GM12891 (cell line): ENCODE results near the gene ZNF516.

Experiments
- PAX5 ChIP-seq: IDR thresholded peaks from 2 replicates; pipeline ENCODE4 v1.6.1; 2011; ENCODE audit warnings: low read length, moderate library complexity, mild to moderate bottlenecking; ENCODE audit not compliant: insufficient read depth, severe bottlenecking
- POLR2A ChIP-seq: IDR thresholded peaks from 2 replicates; pipeline ENCODE4 v1.6.1; 2011; ENCODE audit warnings: low read depth, low read length, control low read depth
- POLR2AphosphoS5 ChIP-seq: IDR thresholded peaks from 2 replicates; pipeline ENCODE4 v1.6.1; 2011; ENCODE audit warnings: low read depth, low read length, control low read depth
- POU2F2 ChIP-seq: IDR thresholded peaks from 2 replicates; pipeline ENCODE4 v1.6.1; 2011; ENCODE audit warnings: low read depth, mild to moderate bottlenecking, control low read depth, low read length, moderate library complexity
- SPI1 ChIP-seq: IDR thresholded peaks from 2 replicates; pipeline ENCODE4 v1.6.1; 2011; ENCODE audit warnings: low read depth, low read length, control low read depth
- TAF1 ChIP-seq: IDR thresholded peaks from 2 replicates; pipeline ENCODE4 v1.6.1; 2011; ENCODE audit warnings: low read depth, low read length, control low read depth

DNA sequence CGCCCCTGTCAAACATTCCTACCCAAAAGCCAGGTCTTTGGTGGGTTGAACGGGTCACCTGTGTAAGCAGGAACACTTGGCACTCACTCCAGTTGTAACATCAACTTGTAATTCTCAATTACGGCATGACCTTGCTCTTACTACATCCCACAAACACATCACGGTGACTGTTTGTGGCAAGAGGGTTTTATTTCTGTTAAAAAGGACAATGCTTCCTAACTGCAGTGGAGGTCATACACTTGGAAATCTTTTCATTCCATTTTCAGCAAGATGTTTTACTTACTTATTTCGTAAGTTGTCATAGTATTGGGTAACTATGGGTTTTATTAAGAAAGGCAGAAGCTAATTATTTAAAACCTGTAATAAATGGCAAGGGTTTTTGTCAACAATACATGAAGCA is 126.1 kb downstream of the ZNF516 start:
- TF ChIP-seq POLR2AphosphoS5: no peak
- TF ChIP-seq POLR2A: no peak
- no peak for TF ChIP-seq TAF1
- no peak for TF ChIP-seq SPI1
- TF ChIP-seq PAX5: no peak
- no peak for TF ChIP-seq POU2F2
